Ascending aorta (tissue), 2 donors: ENCODE results near the gene KCNK3. TPM values are rescaled to one million over a fixed set of nuclear protein-coding genes. Genes with fewer than 3 reads are reported as not detected.
A peak's percentile ranks its signal among the peaks of the same experiment; 100 is the strongest.
"Not testable (repeated sequence)": the region's sequence is repeated elsewhere in the genome, so short reads cannot be mapped to it uniquely, and the experiment has no call there.

Source experiments
- DNase-seq, 2 donors: peaks; one replicate each; pipeline ENCODE4 v3.0.0-alpha.2; 2019; ENCODE audit warnings: low spot score in 2 of 2
- H3K27ac ChIP-seq, 2 donors: fragments of 200-600 bp; sonication (generic); one replicate each; pipeline ENCODE4 v1.5.1; 2016 to 2017; ENCODE audit warnings: mild to moderate bottlenecking in 1 of 2
- H3K27me3 ChIP-seq: fragments of 200-600 bp; sonication (generic); one replicate; pipeline ENCODE4 v1.5.1; 2017
- H3K36me3 ChIP-seq, 2 donors: fragments of 200-600 bp; sonication (generic); one replicate each; pipeline ENCODE4 v1.5.1; 2016
- H3K4me1 ChIP-seq, 2 donors: fragments of 200-600 bp; sonication (generic); one replicate each; pipeline ENCODE4 v1.5.1; 2016 to 2017; ENCODE audit warnings: mild to moderate bottlenecking in 1 of 2
- H3K4me3 ChIP-seq, 2 donors: fragments of 200-600 bp; sonication (generic); one replicate each; pipeline ENCODE4 v1.5.1; 2016 to 2017; ENCODE audit warnings: mild to moderate bottlenecking in 1 of 2
- H3K9me3 ChIP-seq, 2 donors: fragments of 200-600 bp; sonication (generic); one replicate each; pipeline ENCODE4 v1.5.1; 2016
- intact Hi-C: fragments of 100-400 bp; cut with DNase I; formaldehyde crosslinking; loops from one replicate; pipeline ENCODE4 v1.15.1; 2023
- total RNA-seq: library from RNA; depleted of rRNA; stranded (reverse); fragments of >200 nt; gene quantifications from one replicate; pipeline ENCODE4 v1.1.0, GENCODE V29; 2016
- TF ChIP-seq, protein P1 (sequence below), 3 experiments: fragments of 200-600 bp in 2 of 3; fragments of 450-650 bp in 1 of 3; sonication (generic) in 2 of 3; IDR thresholded peaks; one replicate each; pipeline ENCODE4 v1.5.1; 2016 to 2019; ENCODE audit warnings: antibody characterized with exemption in 3 of 3, mild to moderate bottlenecking in 1 of 3, moderate library complexity in 1 of 3

The KCNK3 gene
- total RNA-seq, 1 donor from 2014 or later = 7.2 TPM

DNA sequence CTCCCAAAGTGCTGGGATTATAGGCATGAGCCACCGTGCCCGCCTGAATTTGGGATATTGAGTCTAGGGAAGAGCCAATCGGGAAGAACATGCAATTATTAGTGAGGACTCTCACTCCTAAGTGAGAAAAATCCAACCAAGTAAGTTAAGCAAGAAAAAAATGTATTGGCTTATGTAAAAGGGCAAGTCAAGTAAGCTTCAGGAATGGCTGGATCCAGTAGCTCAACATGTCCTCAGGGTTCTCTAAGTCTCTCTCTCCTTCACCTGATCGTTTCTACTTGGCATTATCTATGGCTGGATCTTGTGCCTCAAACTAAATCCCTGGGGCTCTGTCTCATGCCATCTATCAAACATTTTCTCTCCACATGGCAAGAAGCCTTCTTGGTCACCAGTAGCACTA is 35.3 kb upstream of the KCNK3 start:
- Histone ChIP-seq H3K4me1 (no peaks in the 10 kb centered on the region), H3K27me3 (no peaks in the 10 kb centered on the region), H3K4me3 (no peak overlapping the region), H3K9me3 (peaks cover 0 to 7% of the 10 kb centered on the region in 2 donors), H3K36me3 (no peaks in the 10 kb centered on the region), H3K27ac (no peak overlapping the region)
- peak in 1 of 2 donors; percentile 9 for DNase-seq
- intact Hi-C loops = no loop called here
- TF ChIP-seq, protein P1, sequence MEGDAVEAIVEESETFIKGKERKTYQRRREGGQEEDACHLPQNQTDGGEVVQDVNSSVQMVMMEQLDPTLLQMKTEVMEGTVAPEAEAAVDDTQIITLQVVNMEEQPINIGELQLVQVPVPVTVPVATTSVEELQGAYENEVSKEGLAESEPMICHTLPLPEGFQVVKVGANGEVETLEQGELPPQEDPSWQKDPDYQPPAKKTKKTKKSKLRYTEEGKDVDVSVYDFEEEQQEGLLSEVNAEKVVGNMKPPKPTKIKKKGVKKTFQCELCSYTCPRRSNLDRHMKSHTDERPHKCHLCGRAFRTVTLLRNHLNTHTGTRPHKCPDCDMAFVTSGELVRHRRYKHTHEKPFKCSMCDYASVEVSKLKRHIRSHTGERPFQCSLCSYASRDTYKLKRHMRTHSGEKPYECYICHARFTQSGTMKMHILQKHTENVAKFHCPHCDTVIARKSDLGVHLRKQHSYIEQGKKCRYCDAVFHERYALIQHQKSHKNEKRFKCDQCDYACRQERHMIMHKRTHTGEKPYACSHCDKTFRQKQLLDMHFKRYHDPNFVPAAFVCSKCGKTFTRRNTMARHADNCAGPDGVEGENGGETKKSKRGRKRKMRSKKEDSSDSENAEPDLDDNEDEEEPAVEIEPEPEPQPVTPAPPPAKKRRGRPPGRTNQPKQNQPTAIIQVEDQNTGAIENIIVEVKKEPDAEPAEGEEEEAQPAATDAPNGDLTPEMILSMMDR (IDR thresholded peaks at IDR 0.05) = no peak

DNA sequence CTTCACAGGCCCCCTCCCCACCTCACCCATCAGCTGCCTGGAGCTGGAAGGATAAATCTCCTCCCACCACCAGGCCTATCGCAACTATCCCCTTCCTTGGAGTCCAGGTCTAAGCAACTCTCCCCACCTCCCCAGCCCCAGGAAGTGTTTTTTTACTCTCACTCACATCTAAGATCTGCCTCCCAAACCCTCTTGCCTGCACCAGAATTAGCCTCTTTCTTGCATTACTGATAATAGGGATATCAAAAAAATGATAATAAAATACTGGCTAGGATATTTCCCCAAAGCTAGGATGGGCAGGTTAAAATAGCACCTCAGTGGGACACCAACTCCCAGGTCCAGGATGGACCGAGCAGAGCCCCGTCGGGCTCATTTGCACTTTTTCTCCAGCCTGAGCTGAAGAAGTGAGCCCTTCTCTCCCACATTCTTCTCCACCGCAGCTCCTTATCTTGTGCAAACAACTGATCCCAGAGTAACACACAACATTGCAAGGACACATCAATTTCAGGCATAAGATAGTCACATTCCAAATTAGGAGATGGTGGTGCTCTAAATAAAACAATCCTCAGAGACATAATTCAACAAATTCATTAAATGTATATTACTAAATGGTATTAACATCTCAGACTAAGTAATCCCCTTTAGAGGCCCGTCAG is 33.7 kb upstream of the KCNK3 start:
- Histone ChIP-seq H3K27ac (no peak overlapping the region), H3K9me3 (peaks cover 0 to 7% of the 10 kb centered on the region in 2 donors), H3K4me3 (no peak overlapping the region), H3K36me3 (no peaks in the 10 kb centered on the region), H3K4me1 (no peaks in the 10 kb centered on the region), H3K27me3 (no peaks in the 10 kb centered on the region)
- TF ChIP-seq, protein P1 (IDR thresholded peaks at IDR 0.05) = no peak
- intact Hi-C loops = no loop called here
- DNase-seq = peak in 1 of 2 donors; percentile 5

DNA sequence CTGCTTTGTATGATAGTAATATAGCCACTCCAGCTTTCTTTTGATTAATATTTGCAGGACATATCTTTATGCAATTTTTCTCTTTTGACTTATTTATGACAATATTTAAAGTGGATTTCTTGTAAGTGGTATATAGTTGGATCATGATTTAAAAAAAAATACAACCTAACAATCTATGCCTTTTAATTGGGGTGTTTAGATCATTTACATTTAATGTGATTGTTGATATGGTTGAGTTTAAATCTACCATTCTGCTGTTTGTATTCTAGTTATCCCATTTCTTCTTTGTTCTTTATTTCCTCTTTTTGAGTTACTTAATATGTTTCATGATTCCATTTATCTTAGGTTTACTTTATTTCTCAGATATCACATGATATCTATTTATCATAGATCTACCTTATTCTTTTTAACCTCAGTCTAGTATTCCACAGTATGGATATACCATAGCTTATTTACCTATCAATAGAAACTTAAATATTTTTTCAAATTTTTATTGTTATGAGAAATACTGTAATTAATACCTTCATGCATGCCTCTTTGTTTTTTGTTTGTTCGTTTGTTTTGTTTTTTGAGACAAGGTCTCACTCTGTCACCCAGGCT is 32.1 kb upstream of the KCNK3 start:
- Histone ChIP-seq H3K4me3 (no peak overlapping the region), H3K9me3 (peaks cover 0 to 7% of the 10 kb centered on the region in 2 donors), H3K4me1 (no peaks in the 10 kb centered on the region), H3K36me3 (no peaks in the 10 kb centered on the region), H3K27me3 (no peaks in the 10 kb centered on the region), H3K27ac (no peak overlapping the region)
- intact Hi-C loops = no loop called here
- TF ChIP-seq, protein P1 (IDR thresholded peaks at IDR 0.05) = no peak
- DNase-seq = no peak

DNA sequence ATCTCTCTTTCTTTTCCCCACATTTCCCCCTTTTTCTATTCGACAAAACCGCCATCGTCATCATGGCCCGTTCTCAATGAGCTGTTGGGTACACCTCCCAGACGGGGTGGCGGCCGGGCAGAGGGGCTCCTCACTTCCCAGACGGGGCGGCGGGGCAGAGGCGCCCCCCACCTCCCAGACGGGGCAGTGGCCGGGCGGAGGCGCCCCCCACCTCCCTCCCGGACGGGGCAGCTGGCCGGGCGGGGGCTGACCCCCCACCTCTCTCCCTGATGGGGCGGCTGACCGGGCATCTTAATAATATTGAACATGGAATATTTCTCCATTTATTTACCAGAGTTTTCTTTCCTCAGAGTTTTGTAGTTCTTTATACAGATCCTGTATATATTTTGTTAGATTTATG is 27.2 kb upstream of the KCNK3 start:
- H3K9me3 ChIP-seq, intact Hi-C loops, H3K27ac ChIP-seq, H3K36me3 ChIP-seq, DNase-seq, H3K27me3 ChIP-seq, H3K4me1 ChIP-seq, H3K4me3 ChIP-seq: not testable (repeated sequence)

DNA sequence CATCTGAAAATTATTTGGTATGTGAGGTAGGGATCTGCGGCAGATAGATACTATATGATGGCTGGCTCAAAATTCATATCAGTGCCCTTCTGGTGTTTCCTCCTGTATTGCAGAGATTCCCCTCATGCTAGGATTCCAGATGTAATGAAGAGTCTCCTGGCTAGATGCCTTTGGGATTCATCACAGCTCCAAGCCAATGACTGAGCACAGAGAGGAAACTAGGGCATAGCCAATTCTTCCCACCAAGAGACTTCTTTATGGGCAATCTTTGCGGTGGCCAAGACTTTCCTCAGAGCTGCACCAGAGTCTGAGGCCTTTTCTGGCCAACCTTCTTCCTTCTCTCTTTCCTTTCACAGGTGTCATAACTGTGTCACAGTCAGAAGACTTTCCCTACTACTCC is 25.9 kb upstream of the KCNK3 start:
- intact Hi-C loops = no loop called here
- TF ChIP-seq, protein P1 (IDR thresholded peaks at IDR 0.05) = no peak
- no peaks in the 10 kb centered on the region for H3K27me3 ChIP-seq
- no peak for DNase-seq
- H3K4me1 ChIP-seq = no peaks in the 10 kb centered on the region
- H3K27ac ChIP-seq = no peak overlapping the region
- no peaks in the 10 kb centered on the region for H3K36me3 ChIP-seq
- H3K9me3 ChIP-seq = peaks cover 0 to 3% of the 10 kb centered on the region in 2 donors
- H3K4me3 ChIP-seq = no peak overlapping the region

DNA sequence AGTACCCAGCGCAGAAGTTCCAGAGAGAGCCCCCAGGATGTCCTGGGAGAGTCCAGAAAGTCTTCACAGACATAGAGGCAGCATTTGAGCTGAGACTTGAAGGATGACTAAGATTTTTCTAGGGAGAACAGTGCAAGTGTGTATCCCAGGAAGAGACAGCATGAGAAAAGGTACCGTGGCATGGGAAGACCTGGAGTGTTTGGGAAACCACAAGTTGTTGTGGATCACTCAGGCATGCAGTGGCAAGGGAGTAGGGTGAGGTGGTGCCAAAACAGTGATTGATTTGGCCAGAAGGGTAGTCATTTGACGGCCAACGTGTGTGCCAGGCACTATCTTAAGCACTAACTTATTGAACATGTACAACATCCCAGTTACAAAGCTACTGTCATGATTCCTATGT is 24.5 kb upstream of the KCNK3 start:
- Histone ChIP-seq H3K36me3 (no peaks in the 10 kb centered on the region), H3K27me3 (no peaks in the 10 kb centered on the region), H3K4me1 (no peaks in the 10 kb centered on the region), H3K4me3 (no peak overlapping the region), H3K27ac (no peak overlapping the region), H3K9me3 (peaks cover 0 to 3% of the 10 kb centered on the region in 2 donors)
- peak in 1 of 2 donors; percentile 18 for DNase-seq
- TF ChIP-seq, protein P1 (IDR thresholded peaks at IDR 0.05) = no peak
- intact Hi-C loops = no loop called here
